HG03354 (cell line): Measurements from ENCODE around the gene GSE1.

ENCODE experiments used
- ATAC-seq: cut with Tn5 transposase; IDR thresholded peaks from one replicate; pipeline ENCODE4 v1.9.1; 2021; ENCODE audit warnings: mild to moderate bottlenecking; ENCODE audit not compliant: unreplicated experiment, poor library complexity, severe bottlenecking

Gene GSE1

DNA sequence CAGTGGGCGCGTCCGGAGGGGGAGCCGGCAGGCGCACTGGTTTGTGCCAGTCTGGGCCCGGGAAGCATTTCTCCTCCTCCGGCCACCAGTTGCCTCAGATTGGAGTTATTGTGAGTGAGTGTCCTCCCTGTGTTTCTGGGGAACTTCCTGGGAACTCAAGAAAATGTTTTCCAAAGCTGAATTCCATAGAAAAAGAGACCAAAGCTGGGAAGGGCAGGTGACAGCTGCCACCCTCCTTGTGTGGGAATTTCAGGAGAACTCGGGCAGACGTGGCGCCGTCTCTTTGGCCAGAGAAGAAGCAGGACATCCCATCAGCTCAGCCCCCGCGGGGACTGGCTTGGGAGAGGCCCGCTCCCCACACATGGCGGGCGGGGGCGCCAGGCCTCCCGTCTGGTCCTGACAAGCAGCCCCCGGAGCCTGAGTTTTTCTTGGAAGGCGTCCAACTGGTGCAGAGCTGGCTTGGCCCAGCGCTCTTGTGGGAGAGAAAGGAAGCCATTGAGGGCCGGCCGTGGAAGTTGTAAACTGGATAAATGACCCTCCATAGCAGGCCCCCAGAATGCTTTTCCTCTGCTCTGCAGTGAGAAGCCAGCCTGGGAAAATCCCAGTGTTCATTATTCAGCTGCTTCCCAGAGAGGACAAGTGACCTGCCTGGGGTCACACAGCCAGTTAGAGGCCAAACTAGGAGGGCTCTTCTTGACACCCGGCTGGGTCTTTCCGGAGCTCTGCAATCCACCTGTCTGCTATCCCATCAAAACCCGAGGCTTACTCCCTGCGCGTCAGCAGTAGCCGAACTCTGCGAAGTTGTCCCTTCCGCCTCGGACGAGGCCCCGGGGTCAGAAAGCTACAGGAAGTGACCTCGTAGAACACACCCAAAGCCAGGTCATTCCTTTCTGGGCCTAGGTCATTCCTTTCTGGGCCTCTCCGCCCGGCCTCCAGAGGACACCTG lies 39.2 kb upstream of the GSE1 start:
- ATAC-seq: no peak

DNA sequence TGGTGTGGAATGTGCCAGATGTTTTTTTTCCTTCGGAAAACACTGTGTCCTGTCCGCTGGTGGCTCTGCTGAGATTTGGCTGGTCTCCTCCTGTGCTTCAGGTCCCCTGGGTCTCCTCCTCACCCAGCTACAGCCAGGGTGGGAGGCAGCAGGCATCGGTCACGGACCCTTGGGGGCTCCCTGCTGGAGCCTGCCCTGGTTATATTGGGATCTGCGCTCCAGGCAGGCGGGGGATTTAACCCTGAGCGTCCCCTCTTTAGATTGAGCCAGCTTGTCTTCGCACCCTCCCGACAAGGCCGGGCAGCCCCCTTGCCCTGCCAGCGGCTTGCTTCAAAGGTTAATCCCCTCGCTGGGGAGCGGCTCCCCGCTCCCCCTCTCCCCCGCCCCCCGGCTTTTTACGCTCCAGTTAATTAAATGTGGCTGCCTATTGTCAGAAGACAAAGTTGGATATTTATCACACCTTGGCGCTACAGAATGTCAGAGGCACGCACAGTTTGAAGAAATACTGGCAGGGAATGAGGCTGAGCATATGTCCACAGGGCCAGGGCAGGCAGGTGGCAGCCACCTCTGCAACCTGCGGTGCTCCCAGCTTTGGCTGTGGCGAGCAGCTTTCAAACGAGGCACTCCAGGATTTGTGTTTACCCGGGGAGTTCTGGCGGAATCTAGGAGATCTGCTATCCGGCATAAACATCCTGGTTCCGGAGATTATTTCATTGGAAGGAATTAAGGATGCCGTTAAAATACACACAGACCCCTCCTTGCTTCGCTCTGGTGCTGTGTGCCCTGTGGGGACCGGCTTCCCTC lies 38.2 kb upstream of the GSE1 start:
- no peak for ATAC-seq

DNA sequence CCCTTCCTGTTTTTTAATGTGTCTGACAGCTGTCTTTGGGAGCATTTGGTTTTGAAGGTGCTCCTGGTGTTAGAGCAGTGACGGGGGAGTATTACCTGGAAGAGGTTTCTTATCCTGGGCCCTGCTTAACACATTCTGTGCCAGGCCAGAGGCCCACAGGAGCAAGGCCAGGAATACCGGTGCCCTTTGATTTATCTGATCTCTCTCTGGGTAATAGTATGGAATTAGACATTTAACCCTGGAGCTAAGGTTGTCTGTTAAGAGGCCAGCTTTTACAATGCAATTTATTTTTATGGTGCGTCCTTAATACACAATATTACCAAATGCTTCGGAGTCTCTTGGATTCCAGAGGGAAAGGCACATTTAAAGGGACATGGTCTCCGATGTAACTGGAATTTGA lies 37.2 kb upstream of the GSE1 start:
- ATAC-seq: no peak

DNA sequence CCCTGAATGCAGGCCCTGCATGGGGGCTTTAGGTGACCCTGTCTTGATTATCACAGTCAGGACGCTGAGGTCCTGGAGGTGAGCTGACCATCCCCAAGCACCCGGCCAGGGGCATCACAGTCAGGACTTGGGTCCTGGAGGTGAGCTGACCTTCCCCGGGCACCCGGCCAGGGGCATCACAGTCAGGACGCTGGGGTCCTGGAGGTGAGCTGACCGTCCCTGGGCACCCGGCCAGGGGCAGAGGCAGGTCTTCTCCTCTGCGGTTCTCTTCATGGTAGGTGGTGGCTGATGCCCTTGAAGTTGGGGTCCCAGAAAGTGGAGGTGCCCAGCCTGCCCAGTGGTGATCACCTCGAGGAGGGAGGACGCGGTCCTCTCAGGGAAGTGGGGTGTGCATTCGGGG lies 36.2 kb upstream of the GSE1 start:
- ATAC-seq: no peak

DNA sequence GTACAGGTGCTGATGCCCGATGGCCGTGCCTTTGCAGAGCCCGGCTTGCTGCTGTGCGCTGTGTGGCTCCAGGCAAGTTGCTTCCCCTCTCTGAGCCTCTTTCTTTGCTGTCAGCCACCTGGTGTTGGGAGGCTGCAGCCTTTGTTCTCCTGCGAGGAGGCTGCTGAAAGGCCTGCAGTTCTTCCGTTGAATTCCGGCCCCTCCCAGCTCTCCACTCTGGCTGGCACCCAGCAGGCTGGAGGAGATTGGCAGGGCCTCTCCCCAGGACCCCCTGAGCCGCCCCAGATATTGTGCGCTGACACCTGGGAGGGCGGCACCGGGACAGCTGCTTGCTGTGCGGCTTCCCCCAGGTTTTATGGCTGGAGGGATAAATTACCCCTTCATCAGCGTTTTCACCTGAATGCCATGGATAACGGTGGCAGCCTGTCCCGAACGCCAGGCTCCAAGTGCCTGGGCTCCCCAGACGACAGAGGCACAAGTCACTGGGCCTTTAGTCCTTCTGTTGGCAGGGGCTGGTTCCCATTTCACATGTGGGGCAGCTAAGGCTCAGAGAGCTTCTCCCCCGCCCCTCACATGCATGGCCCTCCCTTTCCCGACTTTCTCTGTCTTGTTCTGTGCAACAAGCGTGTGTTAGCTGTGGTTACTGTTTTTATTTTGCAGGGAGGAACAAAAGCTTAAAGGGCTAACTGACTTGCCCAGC lies 35.1 kb upstream of the GSE1 start:
- ATAC-seq: no peak

DNA sequence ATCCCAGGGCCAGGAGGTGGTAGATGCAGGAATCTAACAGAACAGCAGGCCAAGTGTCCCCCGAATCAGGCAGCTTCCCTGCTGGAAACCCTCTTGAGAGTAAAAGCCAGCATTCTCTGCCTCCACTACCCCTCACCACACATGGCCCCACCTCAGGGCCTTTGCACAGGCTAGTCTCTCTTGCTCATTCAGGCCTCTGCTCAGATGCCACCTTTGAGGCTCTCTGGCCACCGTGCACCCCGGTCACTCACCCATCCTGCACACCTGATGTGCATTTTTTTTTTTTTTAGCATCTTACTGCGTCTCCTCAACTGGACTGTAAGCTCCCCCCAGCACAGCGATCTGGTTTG lies 34.5 kb upstream of the GSE1 start:
- no peak for ATAC-seq

DNA sequence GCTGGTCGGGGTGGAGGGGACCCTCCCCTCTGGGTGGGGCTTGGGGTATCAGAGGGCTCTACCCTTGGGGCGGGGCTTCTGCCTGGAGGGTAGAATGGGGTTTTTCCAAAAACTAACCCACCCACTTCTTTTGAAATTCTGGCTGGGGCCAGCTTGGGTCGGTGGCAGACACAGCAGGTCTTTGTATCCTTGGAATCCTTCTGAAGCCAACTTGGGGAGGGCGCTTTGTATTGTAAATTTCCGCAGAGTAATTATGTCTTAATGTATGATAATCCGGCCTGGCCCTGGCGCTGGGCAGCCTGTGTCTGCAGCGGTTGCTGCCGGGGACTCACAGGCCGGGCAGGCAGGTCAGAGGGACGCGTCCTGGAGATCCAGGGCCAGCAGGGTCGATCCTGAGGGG lies 33.9 kb upstream of the GSE1 start:
- ATAC-seq: no peak

DNA sequence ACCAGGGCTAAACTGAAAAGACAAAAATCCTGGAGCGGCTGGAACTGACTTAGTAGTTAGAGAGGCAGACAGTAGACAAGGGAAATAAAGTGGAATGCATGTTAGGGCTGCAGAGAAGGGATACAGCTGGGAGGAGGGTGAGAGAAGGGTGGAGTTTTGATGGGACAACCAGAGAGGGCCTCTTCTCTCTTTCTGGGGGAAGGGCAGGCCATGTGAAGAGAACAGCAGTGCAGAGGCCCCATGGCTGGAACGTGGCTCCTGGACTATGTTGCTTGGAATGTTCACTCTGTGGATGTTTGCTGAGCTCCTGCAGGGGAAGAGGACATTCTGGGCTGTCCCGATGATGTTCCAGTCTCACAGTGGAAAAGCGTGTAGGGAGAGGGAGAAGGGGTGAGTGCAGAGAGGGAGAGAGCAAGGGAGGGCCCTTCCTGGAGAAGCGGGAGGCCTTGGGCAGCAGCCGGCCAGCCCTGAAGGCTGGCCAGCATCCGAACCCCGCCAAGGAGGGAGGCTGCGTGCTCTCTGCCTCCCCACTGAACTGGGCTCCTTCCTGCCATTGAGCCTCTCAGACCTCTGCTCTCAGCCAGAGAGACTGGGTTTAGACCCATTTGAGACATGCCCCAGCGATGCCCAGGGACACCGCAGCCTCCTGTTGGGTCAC lies 33.1 kb upstream of the GSE1 start:
- ATAC-seq: no peak

DNA sequence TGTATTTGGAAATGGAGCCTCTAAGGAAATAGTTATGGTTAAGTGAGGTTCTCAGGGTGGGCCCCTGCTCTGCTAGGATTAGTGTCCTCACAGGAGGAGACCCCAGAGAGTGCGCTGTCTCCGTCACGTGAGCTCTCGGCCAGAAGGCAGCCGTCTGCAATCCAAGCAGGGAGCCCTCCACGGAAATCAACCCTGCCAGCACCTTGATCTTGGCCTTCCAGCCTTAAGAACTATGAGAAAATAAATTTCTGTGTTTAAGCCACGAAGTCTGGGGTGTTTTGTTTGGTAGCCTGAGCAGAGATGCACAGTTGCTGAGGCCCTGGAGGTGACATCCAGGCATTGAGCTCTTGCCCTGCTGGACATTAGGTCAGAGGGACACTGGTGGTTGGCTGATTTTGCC lies 32.4 kb upstream of the GSE1 start:
- no peak for ATAC-seq

DNA sequence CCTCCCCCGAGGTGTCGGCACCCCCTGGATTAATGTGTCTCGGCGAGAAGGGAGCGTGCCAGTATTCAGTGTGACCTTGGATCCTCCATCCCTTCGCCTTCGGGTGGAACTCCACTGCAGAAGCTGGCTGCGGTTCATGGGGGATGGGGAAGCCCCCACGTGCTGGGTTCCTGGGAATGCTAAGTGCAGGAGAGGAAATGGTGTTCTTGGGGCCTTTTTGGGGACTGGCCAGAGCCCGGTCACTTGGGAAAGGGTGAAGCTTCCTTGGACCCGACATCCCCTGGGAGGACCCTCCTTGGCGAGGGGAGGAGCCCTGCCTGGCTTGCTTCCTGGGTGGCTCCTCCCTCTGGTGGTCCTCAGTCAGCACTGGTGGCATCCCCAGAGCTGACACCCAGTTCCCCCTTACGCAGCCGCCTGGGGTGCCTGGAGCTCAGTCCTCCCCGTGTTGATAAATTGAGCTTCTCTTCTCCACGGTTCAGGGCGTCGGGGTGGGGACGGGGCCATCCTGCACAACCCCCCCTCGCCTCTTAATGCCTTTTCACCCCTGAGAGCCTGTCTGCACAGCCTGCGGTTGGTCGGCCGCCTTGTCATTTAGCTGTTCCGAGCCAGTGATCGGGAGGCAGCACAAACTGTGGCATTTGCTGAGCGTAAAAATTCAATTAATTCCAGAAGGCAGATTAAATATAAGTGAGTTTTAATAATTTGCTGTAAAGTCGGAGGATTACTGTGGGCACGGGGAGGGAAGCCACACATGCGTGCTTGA lies 30.7 kb upstream of the GSE1 start:
- no peak for ATAC-seq

DNA sequence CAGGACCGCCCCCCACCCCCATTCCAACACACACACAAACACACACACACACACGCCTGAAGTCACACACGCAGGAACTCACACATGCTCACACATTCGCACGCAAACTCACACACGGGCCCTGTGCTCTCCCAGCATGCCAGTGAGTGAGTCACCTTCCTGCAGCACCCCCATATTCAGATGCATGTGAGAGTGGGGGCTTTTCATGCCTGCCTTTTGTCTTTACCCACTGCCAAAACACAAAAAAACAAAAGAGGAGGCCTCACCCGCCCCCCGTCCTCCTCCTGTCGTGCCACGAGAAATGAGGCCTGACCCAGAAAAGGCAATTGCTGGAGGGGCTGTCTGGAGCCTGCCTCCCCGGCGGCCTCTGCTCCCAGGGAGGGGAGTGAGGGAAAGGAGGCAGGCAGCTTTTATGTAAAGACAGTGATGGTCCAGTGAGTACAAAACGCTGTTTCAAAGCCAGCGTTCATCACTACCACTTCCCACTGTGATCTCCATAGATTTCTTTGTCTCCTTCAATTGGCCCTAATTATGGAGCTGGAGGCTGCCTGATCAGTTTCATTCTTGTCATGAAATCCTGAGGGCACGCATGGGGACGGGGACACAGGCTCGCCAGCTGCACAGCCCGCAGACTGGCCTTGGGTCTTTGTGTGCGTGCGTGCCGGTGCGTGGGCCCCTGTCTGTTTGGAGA lies 29.5 kb upstream of the GSE1 start:
- ATAC-seq: no peak

DNA sequence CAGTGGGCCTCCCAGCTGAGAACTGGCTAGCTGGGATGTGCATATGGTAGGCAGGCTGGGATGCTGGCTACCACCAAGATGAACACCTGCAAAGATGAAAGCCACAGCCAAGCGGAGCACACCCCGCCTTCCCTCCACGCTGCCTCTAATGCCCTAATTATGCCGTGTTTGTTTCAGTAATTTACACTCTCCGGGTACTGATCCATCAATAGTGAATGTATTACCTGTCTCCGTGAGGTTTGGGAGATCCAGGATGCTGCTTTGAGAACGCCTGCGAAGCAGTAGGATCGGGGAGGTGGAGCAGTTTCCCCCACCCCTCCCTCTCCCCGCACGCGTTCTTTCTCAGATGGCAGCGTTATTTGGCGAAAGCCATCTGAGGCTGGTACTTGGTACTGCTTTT lies 28.9 kb upstream of the GSE1 start:
- ATAC-seq: no peak

DNA sequence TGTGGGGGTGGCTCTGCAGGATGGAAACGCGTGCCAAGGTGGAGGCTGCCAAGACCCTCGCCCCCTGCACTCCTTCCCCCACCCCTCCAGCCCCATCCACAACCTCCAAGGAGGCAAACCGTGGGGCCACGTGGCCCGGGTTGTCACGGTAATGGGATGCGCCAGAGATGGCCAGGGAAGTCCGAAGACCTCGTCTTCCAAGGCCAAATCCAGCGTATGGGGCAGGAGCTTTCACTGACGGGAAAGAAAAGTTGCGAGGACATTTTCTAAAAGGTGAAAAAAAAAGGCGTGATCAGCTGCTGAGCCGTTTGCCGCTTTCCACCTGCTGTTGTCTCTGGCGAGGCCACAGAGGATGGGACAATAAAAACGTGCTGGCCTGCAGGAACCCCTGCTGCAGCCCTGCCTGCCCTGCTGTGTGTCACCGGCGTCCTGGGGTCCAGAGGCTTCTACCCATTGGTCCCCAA lies 28.3 kb upstream of the GSE1 start:
- no peak for ATAC-seq

DNA sequence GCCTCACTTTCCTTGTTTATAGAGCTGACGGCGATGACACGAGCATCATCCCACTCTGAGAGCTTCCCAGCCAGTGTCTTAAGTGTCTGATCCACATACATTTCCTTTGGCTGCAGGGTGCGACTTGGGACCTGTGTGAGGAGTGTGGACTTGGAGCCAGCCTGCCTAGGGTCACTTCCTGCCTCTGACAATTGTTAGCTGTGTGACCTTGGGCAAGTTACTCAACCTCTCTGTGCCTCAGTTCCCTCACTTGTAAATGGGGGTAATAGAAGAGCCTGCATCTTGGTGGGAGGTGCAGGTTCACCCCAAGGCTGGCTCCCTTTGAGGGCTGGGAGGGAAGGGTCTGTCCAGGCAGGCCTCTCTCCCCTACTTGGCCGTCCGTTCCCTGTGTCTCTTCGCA lies 27.4 kb upstream of the GSE1 start:
- no peak for ATAC-seq

DNA sequence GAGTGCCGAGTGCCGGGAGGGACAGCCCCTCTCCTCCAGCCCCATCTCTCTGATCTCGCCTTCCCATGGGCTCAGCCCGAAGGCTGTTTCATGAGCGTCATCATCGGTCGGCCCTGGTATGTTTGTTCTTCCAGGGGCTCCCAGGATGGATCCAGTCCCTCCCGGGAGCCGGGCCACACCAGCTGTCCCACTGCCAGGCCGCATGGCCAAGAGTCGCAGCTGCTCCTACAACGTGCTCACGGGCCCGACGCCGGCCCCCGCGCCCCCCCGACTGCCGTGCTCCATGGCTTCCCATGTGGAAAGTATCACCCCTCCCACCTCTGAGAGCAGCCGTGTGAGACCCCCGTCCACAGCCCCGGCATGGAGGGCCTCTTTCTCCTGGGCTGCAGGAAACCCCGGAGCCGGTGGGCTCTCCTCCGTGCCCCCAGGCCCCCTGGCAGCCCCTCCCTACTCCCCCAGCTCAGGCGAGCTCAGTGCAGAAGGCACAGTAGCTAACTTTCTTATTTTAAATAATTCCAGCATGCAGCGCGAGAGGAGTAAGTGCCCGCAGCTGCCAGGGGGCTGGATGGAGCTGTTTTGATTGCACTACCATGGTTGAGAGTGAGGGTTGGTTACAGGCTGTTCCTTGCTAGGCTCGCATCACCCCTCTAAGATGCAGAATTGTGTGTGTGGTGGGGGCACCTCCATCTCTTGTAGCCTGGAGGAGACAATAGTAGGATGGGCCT lies 26.6 kb upstream of the GSE1 start:
- no peak for ATAC-seq

DNA sequence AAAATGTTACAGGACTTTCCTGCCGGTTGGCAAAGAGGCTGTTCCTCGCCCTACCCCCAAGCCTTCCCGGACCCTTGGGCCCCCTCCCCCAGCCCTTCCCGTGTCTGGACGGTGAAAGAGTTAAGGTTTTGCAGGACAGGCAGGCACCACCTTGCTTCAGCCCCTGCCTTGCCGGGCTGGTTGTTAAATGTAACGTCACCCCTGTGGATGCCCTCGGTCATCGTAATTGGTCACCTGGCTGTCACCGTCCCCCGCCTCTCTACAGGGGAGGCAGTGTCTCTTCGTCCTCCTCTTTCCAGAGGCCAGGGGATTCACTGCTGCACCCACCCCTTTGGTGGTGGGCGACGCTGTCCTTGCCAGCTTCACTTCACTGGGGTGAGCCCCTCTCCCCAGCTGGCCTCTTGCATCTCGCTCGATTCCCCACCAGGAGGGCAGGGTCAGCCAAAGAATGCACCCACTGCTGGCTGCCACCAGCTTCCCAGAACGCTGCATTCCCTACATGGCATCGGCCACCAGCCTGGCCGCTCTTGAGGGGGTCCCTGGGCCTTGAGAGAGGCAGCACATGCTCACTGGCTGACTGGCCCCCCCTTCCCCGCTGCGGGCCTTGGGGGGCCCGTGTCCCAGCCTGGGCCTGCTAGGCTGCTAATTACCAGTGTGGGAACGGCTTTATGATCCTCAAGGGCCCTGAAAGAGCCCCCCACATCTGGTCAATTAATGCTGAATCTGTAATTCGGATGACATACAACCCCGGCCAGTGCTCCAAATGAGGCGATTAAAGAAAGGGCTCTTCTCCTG lies 25.2 kb upstream of the GSE1 start:
- no peak for ATAC-seq
